OCI-LY3 (cell line): ENCODE data around the gene ARID5A.

Experiments
- H2AFZ ChIP-seq: fragments of 200-600, 300-600 bp; shearing (Covaris generic); 2 replicates; pipeline ENCODE4 v1.6.0; 2014; ENCODE audit warnings: antibody characterized with exemption, low read depth, low read length
- H3K27ac ChIP-seq: fragments of 200-600, 300-600 bp; sonication (generic); 2 replicates; pipeline ENCODE4 v1.5.1; 2014; ENCODE audit warnings: mild to moderate bottlenecking, low read length, moderate library complexity, mixed read lengths
- H3K27me3 ChIP-seq: fragments of 200-600, 300-600 bp; sonication (generic); 2 replicates; pipeline ENCODE4 v1.6.1; 2014; ENCODE audit warnings: low read depth, low read length, mixed read lengths
- H3K36me3 ChIP-seq: fragments of 200-600, 300-600 bp; sonication (generic); replicated peaks from 2 replicates; pipeline ENCODE3; 2014; ENCODE audit warnings: low read depth, low read length, mixed read lengths
- H3K4me1 ChIP-seq: fragments of 300-600, 200-600 bp; sonication (generic); 2 replicates; pipeline ENCODE4 v1.6.1; 2014; ENCODE audit warnings: low read length, mixed read lengths
- H3K4me2 ChIP-seq: fragments of 200-600, 300-600 bp; sonication (generic); 2 replicates; pipeline ENCODE4 v1.6.1; 2014; ENCODE audit warnings: low read length, mixed read lengths
- H3K4me3 ChIP-seq: fragments of 300-600, 200-600 bp; sonication (generic); 2 replicates; pipeline ENCODE4 v1.5.1; 2014; ENCODE audit warnings: antibody characterized with exemption, mild to moderate bottlenecking, low read length, moderate library complexity
- H3K79me2 ChIP-seq: fragments of 300-600, 200-600 bp; shearing (Covaris generic); 2 replicates; pipeline ENCODE4 v1.6.1; 2014; ENCODE audit warnings: mild to moderate bottlenecking, low read length, mixed read lengths
- H3K9ac ChIP-seq: fragments of 300-600, 200-600 bp; shearing (Covaris generic); 2 replicates; pipeline ENCODE4 v1.6.0; 2014; ENCODE audit warnings: mild to moderate bottlenecking, low read length, moderate library complexity
- H3K9me3 ChIP-seq: fragments of 200-600, 300-600 bp; shearing (Covaris generic); 2 replicates; pipeline ENCODE4 v1.6.1; 2014; ENCODE audit warnings: low read length, mixed read lengths; ENCODE audit not compliant: insufficient read depth
- H4K20me1 ChIP-seq: fragments of 200-600, 300-600 bp; sonication (generic); 2 replicates; pipeline ENCODE4 v1.6.1; 2016; ENCODE audit warnings: low read length, mixed read lengths; ENCODE audit not compliant: insufficient read depth
- CTCF ChIP-seq: fragments of 200-600, 300-600 bp; sonication (generic); IDR thresholded peaks from 2 replicates; pipeline ENCODE4 v1.5.1; 2014; ENCODE audit warnings: antibody characterized with exemption, low read length, low read depth
- EZH2phosphoT487 ChIP-seq: fragments of 200-600 bp; shearing (Covaris generic); IDR thresholded peaks from 2 replicates; pipeline ENCODE4 v1.6.1; 2018; ENCODE audit warnings: antibody characterized with exemption, mixed run types, low read depth

Gene ARID5A

GRCh38 chr2:96511851-96512250, 24.7 kb upstream of the ARID5A start:
- Histone ChIP-seq H3K9ac (no peak overlapping the region), H3K4me2 (no peak overlapping the region), H2AFZ (no peak overlapping the region), H3K9me3 (peaks cover under 1% of the 10 kb centered on the region; the same call in 1 of the 2 replicates), H3K4me3 (no peak overlapping the region), H3K79me2 (no peaks in the 10 kb centered on the region), H3K4me1 (peaks cover 19% of the 10 kb centered on the region), H4K20me1 (no peaks in the 10 kb centered on the region), H3K27ac (no peak overlapping the region), H3K27me3 (peaks cover 21% of the 10 kb centered on the region), H3K36me3 (no peaks in the 10 kb centered on the region)
- TF ChIP-seq CTCF = no peak
- no peak for TF ChIP-seq EZH2phosphoT487

- Histone ChIP-seq H2AFZ (no peak overlapping the region), H3K27me3 (peaks cover 21% of the 10 kb centered on the region), H3K4me1 (peaks cover 19% of the 10 kb centered on the region), H3K36me3 (no peaks in the 10 kb centered on the region), H3K4me3 (no peak overlapping the region), H3K4me2 (no peak overlapping the region), H3K9me3 (peaks cover 5% of the 10 kb centered on the region; the same call in 1 of the 2 replicates), H3K27ac (no peak overlapping the region), H3K9ac (no peak overlapping the region), H4K20me1 (no peaks in the 10 kb centered on the region), H3K79me2 (no peaks in the 10 kb centered on the region)
- no peak for TF ChIP-seq CTCF
- no peak for TF ChIP-seq EZH2phosphoT487
These were observed 24.2 kb upstream of the ARID5A start for GRCh38 chr2:96512341-96512740.

GRCh38 chr2:96514521-96514920, 22.0 kb upstream of the ARID5A start:
- Histone ChIP-seq H3K4me3 (no peak overlapping the region), H3K79me2 (no peaks in the 10 kb centered on the region), H3K27ac (no peak overlapping the region), H4K20me1 (no peaks in the 10 kb centered on the region), H3K9ac (no peak overlapping the region), H3K27me3 (peaks cover 14% of the 10 kb centered on the region), H3K36me3 (no peaks in the 10 kb centered on the region), H2AFZ (no peak overlapping the region), H3K4me1 (peaks cover 3% of the 10 kb centered on the region), H3K9me3 (peaks cover 9% of the 10 kb centered on the region; the same call in 1 of the 2 replicates), H3K4me2 (no peak overlapping the region)
- TF ChIP-seq CTCF (no peak), EZH2phosphoT487 (no peak)

- peaks cover 2% of the 10 kb centered on the region; the same call in 1 of the 2 replicates for H3K4me1 ChIP-seq
- H3K79me2 ChIP-seq = no peaks in the 10 kb centered on the region
- no peak overlapping the region for H3K27ac ChIP-seq
- H3K9me3 ChIP-seq = peaks cover 9% of the 10 kb centered on the region; the same call in 1 of the 2 replicates
- TF ChIP-seq EZH2phosphoT487 = no peak
- TF ChIP-seq CTCF = no peak
- no peak overlapping the region for H3K4me3 ChIP-seq
- no peaks in the 10 kb centered on the region for H3K36me3 ChIP-seq
- H2AFZ ChIP-seq = no peak overlapping the region
- H3K27me3 ChIP-seq = peaks cover 10% of the 10 kb centered on the region
- no peak overlapping the region for H3K4me2 ChIP-seq
- H4K20me1 ChIP-seq = no peaks in the 10 kb centered on the region
- H3K9ac ChIP-seq = no peak overlapping the region
These were observed 19.5 kb upstream of the ARID5A start for GRCh38 chr2:96517079-96517478.
